ENCODE measurements around the gene CCDC85B. TPM values are rescaled to one million over a fixed set of nuclear protein-coding genes. Genes with fewer than 3 reads are reported as not detected.
"Not testable (repeated sequence)": the region's sequence is repeated elsewhere in the genome, so short reads cannot be mapped to it uniquely, and the experiment has no call there.

The CCDC85B gene
- 100 to 1,000 TPM in 1 of 3 donors, 10 to 100 TPM in 2; 77.8 to 116 (median 95.6) TPM for total RNA-seq

GRCh38 chr11:65890324-65891218 lies at the start of gene CCDC85B:
CCDC85B (plus strand) TSS chr11:65890673; CDS start chr11:65890784, 111 bp downstream.
- Mint-ChIP-seq H3K36me3 (ENCODE audit: insufficient read depth) (peaks cover 24% of the 10 kb centered on the region), H3K27me3 (ENCODE audit: low read depth) (no peaks in the 10 kb centered on the region), H3K9me3 (no peaks in the 10 kb centered on the region), H3K4me1 (ENCODE audit: low read depth) (peaks cover 63% of the 10 kb centered on the region), H3K4me3 (peak within 1 kb of the TSS; percentile 96)
- ATAC-seq (peak; percentile 69 to 70), DNase-seq (peak; percentile 99)

- DNase-seq (no peak), ATAC-seq (no peak)
- no peaks in the 10 kb centered on the region for H3K9me3 Mint-ChIP-seq
- no peak overlapping the region for H3K4me3 Mint-ChIP-seq
- no peaks in the 10 kb centered on the region for H3K27me3 Mint-ChIP-seq (ENCODE audit: low read depth)
- H3K4me1 Mint-ChIP-seq (ENCODE audit: low read depth) = no peaks in the 10 kb centered on the region
- no peaks in the 10 kb centered on the region for H3K36me3 Mint-ChIP-seq (ENCODE audit: insufficient read depth)
Observed at GRCh38 chr11:65842144-65842543, 48.3 kb upstream of the CCDC85B start.

- H3K27me3 Mint-ChIP-seq (ENCODE audit: low read depth) = no peaks in the 10 kb centered on the region
- H3K36me3 Mint-ChIP-seq (ENCODE audit: insufficient read depth) = no peaks in the 10 kb centered on the region
- ATAC-seq (no peak), DNase-seq (no peak)
- no peak overlapping the region for H3K4me3 Mint-ChIP-seq
- no peaks in the 10 kb centered on the region for H3K9me3 Mint-ChIP-seq
- H3K4me1 Mint-ChIP-seq (ENCODE audit: low read depth) = no peaks in the 10 kb centered on the region
Observed at GRCh38 chr11:65843811-65844210, 46.7 kb upstream of the CCDC85B start.

- no peak for ATAC-seq
Observed at GRCh38 chr11:65844231-65844872, 46.1 kb upstream of the CCDC85B start.

GRCh38 chr11:65847746-65848145 lies 42.7 kb upstream of the CCDC85B start:
- no peaks in the 10 kb centered on the region for H3K9me3 Mint-ChIP-seq
- H3K4me1 Mint-ChIP-seq (ENCODE audit: low read depth) = no peaks in the 10 kb centered on the region
- peaks cover 10% of the 10 kb centered on the region for H3K36me3 Mint-ChIP-seq (ENCODE audit: insufficient read depth)
- no peaks in the 10 kb centered on the region for H3K27me3 Mint-ChIP-seq (ENCODE audit: low read depth)
- no peak overlapping the region for H3K4me3 Mint-ChIP-seq
- ATAC-seq (no peak), DNase-seq (no peak)

More at GRCh38 chr11:65844231-65844872, 46.1 kb upstream of the CCDC85B start:
- Mint-ChIP-seq H3K4me3 (no peak overlapping the region), H3K9me3 (no peaks in the 10 kb centered on the region), H3K27me3 (ENCODE audit: low read depth) (no peaks in the 10 kb centered on the region), H3K36me3 (ENCODE audit: insufficient read depth) (no peaks in the 10 kb centered on the region), H3K4me1 (ENCODE audit: low read depth) (no peaks in the 10 kb centered on the region)
- no peak for DNase-seq

GRCh38 chr11:65848693-65849092 lies 41.8 kb upstream of the CCDC85B start:
- not testable (repeated sequence) for H3K4me3 Mint-ChIP-seq; DNase-seq; H3K4me1 Mint-ChIP-seq (ENCODE audit: low read depth); H3K27me3 Mint-ChIP-seq (ENCODE audit: low read depth); H3K9me3 Mint-ChIP-seq; ATAC-seq
- peaks cover 13% of the 10 kb centered on the region for H3K36me3 Mint-ChIP-seq (ENCODE audit: insufficient read depth)

- no peaks in the 10 kb centered on the region for H3K27me3 Mint-ChIP-seq (ENCODE audit: low read depth)
- H3K4me3 Mint-ChIP-seq = no peak overlapping the region
- peaks cover 18% of the 10 kb centered on the region for H3K36me3 Mint-ChIP-seq (ENCODE audit: insufficient read depth)
- peaks cover 9% of the 10 kb centered on the region for H3K4me1 Mint-ChIP-seq (ENCODE audit: low read depth)
- no peaks in the 10 kb centered on the region for H3K9me3 Mint-ChIP-seq
- ATAC-seq = no peak
- no peak for DNase-seq
Observed at GRCh38 chr11:65849366-65849765, 41.1 kb upstream of the CCDC85B start.

GRCh38 chr11:65849771-65850216 lies 40.7 kb upstream of the CCDC85B start:
- DNase-seq (no peak), ATAC-seq (no peak)

GRCh38 chr11:65850217-65851082 lies 40.0 kb upstream of the CCDC85B start:
- ATAC-seq (no peak), DNase-seq (no peak)
- H3K9me3 Mint-ChIP-seq = no peaks in the 10 kb centered on the region
- peaks cover 26% of the 10 kb centered on the region for H3K36me3 Mint-ChIP-seq (ENCODE audit: insufficient read depth)
- H3K27me3 Mint-ChIP-seq (ENCODE audit: low read depth) = no peaks in the 10 kb centered on the region
- H3K4me3 Mint-ChIP-seq = no peak overlapping the region
- H3K4me1 Mint-ChIP-seq (ENCODE audit: low read depth) = peaks cover 18% of the 10 kb centered on the region

More at GRCh38 chr11:65849771-65850216, 40.7 kb upstream of the CCDC85B start:
- Mint-ChIP-seq H3K9me3 (no peaks in the 10 kb centered on the region), H3K27me3 (ENCODE audit: low read depth) (no peaks in the 10 kb centered on the region), H3K4me3 (no peak overlapping the region), H3K36me3 (ENCODE audit: insufficient read depth) (peaks cover 22% of the 10 kb centered on the region), H3K4me1 (ENCODE audit: low read depth) (peaks cover 14% of the 10 kb centered on the region)

GRCh38 chr11:65851083-65851579 lies 39.3 kb upstream of the CCDC85B start:
- peaks cover 24% of the 10 kb centered on the region for H3K4me1 Mint-ChIP-seq (ENCODE audit: low read depth)
- H3K9me3 Mint-ChIP-seq = no peaks in the 10 kb centered on the region
- no peak overlapping the region for H3K4me3 Mint-ChIP-seq
- DNase-seq = no peak
- peak; percentile 10 to 25 for ATAC-seq
- no peaks in the 10 kb centered on the region for H3K27me3 Mint-ChIP-seq (ENCODE audit: low read depth)
- peaks cover 33% of the 10 kb centered on the region for H3K36me3 Mint-ChIP-seq (ENCODE audit: insufficient read depth)

GRCh38 chr11:65851811-65852507 lies 38.5 kb upstream of the CCDC85B start:
- H3K9me3 Mint-ChIP-seq = no peaks in the 10 kb centered on the region
- peaks cover 32% of the 10 kb centered on the region for H3K4me1 Mint-ChIP-seq (ENCODE audit: low read depth)
- no peak overlapping the region for H3K4me3 Mint-ChIP-seq
- DNase-seq (no peak), ATAC-seq (no peak)
- peaks cover 40% of the 10 kb centered on the region for H3K36me3 Mint-ChIP-seq (ENCODE audit: insufficient read depth)
- H3K27me3 Mint-ChIP-seq (ENCODE audit: low read depth) = no peaks in the 10 kb centered on the region

- peaks cover 40% of the 10 kb centered on the region for H3K36me3 Mint-ChIP-seq (ENCODE audit: insufficient read depth)
- H3K9me3 Mint-ChIP-seq = no peaks in the 10 kb centered on the region
- H3K4me1 Mint-ChIP-seq (ENCODE audit: low read depth) = peaks cover 32% of the 10 kb centered on the region
Observed at GRCh38 chr11:65852508-65853245, 37.8 kb upstream of the CCDC85B start.

More at GRCh38 chr11:65852508-65853245, 37.8 kb upstream of the CCDC85B start:
- ATAC-seq (no peak), DNase-seq (no peak)
- H3K4me3 Mint-ChIP-seq = no peak overlapping the region
- no peaks in the 10 kb centered on the region for H3K27me3 Mint-ChIP-seq (ENCODE audit: low read depth)

Data from activated T-cell treated with anti-CD3 and anti-CD28 coated beads, Interleukin-2, amount 50 U/mL, for 4 hours (primary cell).